OCI-M1 (cell line): ENCODE results near the gene OBP2A.
"Not testable (repeated sequence)": the region's sequence is repeated elsewhere in the genome, so short reads cannot be mapped to it uniquely, and the experiment has no call there.

Source experiments
- DNase-seq: peaks from one replicate; lab custom pipeline; 2025; lab: John Stamatoyannopoulos, UW

The OBP2A gene

DNA sequence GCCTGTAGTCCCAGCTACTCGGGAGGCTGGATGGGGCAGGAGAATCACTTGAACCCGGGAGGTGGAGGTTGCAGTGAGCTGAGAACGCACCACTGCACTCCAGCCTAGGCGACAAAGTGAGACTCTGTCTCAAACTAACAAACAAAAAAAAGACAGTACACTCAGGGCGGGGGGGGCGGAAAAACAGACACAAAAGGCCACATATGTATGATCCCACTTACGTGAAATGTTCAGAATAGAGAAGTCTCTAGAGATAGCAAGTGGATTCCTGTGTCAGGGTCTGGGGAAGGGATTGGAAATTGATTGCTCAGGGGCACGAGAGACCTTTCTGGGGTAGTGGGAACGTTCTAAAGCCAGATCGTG, 33.7 kb upstream of the OBP2A start:
- no peak for DNase-seq

- no peak for DNase-seq
These were observed 33.0 kb upstream of the OBP2A start for GRCh38 chr9:135512904-135513303.

DNA sequence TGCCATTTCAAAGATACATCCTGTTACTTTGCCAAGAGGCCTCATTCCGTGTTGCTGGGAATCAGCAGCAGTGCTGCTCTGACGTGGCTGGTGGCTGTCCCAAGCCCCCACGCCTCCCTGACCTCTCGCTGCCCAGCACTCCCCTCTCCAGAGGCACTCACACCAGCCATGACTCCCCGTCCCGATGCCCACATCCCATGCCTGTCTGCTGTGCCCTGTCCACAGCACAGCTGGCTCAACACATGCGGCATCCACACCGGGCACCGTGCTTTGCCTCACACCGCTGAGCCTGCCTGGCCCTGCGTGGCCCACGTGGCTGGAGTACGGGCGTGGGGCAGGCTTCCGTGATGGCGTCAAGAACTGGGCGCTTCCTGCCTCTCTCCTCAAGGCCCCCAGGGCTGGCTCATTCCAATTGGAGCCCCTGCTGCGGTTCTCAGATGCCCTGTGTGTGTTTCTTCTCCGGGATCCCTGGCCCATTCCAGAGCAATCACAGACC, 32.5 kb upstream of the OBP2A start:
- DNase-seq, result no peak

- DNase-seq, result not testable (repeated sequence)
These were observed 32.0 kb upstream of the OBP2A start for GRCh38 chr9:135513906-135514305.

GRCh38 chr9:135514342-135515082, 31.4 kb upstream of the OBP2A start:
- no peak for DNase-seq

GRCh38 chr9:135515083-135515951, 30.6 kb upstream of the OBP2A start:
- no peak for DNase-seq

DNA sequence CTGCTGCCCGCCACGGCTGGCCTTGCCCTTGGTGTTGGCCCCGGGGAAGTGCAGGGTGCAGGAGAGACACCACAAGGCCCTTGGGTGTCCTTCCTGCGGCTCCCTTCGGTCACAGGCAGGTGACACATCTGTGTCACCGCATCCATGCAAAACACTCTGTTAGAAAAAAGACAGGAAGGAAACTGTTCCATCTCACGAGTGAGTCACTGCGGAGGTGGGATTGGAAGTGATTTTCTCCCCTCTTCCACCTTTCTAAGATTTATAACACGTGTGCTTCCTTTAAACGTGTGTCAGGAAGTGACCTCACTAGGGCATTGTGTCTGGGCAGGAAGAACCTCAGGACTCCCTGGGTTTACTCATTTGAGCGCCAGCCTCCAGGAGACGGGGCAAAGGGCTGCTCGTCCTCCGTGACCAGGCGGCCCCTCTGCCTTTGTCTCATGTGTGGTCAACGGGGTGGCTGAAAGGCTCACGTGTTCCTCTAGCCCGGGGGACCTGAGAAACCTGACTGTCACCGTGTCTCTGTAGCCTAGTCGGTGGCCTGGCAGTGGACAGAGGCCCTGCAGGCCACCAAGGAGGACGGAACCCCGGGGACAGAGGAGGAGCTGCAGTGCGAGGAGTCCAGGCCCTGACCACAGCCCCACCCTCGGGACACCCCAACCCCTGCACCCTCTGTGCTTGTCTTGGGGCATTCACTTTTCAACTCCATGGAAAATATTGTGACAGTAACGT, 29.6 kb upstream of the OBP2A start:
- DNase-seq, result no peak

DNA sequence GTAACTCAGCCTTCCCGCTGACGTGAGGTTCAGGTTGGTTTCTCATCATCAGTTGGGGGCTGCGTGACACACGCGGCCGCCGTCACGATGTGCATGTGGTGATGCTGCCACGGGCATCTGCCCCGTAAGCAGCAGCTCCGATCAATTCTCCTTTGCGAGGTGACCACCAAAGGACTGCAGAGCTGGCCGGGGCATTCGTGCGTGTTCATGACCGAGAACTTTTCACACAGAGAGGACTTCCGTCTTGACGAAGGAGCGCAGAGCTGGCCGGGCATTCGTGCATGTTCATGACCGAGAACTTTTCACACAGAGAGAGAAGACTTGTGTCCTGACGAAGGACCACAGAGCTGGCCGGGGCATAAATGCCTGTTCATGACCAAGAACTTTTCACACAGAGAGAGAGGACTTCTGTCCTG, 28.5 kb upstream of the OBP2A start:
- no peak for DNase-seq

DNA sequence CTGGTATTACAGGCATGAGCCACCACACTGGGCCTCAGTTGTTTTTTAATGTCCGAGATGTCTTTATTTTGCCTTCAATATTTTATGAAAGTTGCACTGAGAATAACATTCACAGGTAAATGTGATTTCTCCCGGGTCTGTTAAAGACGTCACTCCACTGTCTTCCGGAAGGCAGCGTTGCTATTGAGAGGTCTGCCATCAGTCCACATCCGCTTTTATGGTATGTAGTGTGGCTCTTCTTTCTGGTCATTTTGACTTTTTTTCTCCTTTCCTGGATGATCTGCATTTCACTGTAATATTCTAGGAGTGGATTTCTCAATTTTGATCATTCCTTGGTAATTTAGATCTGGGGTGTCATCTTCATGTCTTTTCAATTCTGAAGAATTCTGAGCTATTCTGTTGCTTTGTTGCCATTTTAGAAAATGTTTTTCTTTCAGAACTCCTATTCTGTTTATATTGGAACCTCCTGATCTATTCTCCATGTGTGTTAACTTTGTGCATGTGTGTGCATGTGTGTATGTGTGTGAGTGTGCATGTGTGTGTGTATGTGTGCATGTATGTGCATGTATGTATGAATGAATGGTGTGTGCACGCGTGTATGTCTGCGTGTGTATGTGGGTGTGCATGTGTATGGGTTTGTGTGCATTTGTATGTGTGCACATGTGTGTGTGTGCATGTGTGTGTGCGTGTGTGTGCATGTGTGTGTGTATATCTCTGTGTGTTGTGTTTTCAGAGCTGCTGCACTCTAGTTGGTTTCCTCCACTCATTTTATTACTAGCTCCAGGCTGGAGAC, 26.6 kb upstream of the OBP2A start:
- no peak for DNase-seq

DNA sequence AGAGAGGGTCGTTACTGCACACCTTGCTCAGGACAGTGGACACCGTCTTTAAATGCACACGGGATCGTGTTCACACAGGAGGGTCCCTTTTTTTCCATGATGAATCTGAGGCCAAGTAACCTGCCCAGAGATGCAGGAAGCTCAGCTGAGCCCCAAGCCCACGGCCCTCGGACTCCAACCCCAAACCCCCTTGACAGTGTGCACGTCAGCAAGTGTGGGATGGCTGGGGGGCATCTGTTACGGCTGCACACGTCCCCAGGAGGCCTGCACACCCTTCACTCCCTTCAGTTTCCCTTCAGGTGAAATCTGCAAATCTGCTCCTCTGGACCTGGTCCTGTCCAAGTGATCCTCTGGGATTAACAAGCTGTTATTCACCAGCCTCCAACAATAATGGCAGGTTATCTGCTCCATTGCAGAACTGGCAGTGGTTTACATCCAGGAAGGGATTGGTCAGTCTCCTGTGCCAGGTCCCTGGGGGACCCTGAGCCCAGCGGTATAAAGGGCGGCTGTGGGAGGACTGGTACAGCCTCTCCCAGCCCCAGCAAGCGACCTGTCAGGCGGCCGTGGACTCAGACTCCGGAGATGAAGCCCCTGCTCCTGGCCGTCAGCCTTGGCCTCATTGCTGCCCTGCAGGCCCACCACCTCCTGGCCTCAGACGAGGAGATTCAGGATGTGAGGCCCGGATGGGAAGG, 24.9 kb upstream of the OBP2A start, which contains the start of gene LCN1:
LCN1 (plus strand) TSS at position 525 of the 692 bp plus-strand sequence; CDS start at position 583, 58 bp downstream.
- DNase-seq, result no peak

DNA sequence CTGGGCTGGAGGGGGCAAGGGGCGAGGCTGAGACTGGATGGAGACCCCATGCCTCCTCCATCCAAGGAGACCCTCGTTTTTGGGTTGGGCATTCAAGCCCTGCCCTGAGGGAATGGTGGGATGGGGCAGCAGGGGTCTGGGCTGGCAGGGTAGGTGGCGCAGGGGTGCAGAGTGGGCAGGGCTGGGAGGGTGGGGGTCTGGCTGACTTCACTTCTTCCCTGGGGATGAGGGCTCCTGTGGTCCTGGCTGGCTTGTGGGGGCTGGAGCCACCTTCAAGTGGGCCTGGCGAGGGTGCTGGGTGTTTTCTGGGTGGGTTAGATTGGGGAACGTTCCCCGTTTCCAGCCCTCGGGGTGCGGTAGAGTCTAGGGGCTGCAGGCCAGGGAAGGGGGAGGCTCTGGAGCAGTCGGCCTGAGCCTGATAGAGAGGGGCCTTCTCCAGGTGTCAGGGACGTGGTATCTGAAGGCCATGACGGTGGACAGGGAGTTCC, 24.3 kb upstream of the OBP2A start:
- DNase-seq, result no peak

DNA sequence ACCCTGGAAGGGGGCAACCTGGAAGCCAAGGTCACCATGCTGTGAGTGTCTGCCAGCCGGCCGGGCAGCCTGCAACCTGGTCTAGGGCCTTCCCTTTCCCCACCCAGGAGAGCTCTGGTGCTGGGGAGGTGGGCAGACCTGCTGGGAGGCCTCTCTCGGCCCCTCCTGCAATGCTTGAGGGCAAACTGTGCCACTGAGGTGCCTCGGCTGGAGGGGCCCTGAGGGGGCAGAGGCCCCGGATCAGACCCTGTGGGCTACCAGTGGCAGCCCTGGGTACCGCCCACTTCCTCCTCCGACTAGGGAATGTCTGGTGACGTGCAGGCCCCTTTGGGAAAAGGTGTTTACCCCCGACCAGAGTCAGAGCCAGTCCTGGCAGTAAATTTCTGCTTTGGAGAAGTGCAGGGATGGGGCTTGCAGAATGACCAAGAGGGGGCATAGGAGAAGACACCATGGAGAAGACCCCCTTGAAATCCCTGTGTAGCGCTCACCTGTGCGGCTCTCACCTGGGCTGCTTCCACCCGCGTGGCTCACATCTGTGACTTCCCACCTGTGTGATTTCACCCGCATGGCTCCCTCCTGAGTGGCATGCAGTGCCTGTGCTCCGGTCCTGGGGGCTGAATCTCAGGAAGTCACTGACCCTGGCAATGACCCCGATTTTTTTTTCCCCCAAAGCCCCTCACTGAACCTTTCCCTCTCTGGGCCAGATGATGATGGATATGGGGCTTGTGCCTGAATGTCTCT, 23.6 kb upstream of the OBP2A start:
- DNase-seq, result no peak

DNA sequence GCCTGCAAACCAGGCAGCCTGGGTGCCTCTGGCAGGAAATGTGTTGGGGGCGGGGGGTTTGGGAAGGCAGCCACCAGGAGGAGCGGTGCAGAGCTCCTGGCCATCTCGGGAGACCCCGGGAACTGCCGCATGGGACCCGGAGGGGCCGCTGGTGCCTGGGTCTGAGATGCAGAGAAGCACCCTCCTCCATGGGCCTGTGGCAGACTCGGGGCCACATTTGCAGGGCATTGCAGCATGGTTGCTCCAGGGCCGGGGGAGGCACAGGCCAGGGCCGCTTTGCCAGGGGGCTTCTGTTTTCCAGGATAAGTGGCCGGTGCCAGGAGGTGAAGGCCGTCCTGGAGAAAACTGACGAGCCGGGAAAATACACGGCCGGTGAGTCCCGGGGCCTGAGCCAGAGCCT, 23.0 kb upstream of the OBP2A start:
- no peak for DNase-seq

DNA sequence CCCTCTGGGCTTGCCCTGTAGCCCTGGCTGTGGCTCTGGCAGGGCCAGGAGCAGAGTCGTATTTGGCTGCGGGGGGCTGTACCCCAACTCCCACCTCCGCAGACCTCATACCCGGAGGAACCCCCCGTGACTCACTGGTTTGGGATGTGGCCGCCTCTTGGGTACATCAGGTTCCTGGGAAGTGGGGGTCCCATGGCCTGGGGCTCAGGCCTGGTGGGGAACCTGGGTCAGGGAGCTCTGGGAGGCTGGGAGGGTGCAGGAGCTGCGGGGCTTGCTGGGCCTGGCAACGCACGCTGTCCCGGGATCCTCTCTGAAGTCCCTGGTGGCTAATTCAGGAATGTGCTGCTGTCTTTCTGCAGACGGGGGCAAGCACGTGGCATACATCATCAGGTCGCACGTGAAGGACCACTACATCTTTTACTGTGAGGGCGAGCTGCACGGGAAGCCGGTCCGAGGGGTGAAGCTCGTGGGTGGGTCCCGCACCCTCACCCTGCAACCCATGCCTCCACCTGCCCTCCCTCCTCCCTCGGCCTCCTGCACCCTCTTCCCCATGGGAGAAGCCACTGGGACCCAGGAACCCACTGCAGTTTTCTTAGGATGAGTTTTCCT, 22.3 kb upstream of the OBP2A start:
- DNase-seq, result no peak

GRCh38 chr9:135524130-135524861, 21.6 kb upstream of the OBP2A start:
- DNase-seq, result no peak

DNA sequence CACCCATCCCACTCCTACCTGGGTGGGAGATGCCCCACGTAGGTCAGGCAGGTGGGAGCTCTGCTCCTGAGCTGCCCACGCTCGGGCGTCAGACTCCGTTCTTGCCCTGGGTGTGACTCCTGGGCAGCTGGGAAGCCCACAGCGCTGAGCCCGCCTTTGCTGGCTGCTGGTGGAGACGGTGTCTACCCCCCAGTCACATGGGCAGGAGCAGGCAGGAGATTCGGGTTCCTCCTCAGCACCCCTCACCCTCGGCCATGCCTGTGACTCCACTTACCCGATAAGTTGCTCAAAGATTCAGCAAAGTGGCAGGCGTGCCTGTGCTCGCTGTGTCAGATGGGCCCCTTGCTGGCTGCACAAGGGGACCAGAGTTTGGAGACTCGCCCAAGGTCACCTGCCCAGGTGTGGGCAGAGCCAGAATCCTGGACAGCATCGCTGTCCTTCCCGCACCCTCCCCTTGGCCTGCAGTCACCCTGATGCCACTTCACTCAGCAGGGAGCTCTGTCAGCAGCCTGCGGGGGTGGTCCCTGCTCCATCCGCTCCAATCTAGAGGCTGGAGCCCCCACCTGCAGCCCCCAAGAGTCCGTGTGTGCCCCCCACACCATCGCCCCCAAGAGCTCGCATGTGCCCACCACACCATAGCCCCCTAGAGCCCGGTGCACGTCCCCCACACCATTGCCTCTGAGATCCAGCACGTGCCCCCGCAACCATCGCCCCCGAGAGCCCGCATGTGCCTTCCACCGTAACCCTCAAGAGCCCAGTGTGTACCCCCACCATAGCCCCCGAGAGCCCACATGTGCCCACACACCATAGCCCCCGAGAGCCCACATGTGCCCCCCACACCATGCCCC, 20.5 kb upstream of the OBP2A start:
- no peak for DNase-seq

DNA sequence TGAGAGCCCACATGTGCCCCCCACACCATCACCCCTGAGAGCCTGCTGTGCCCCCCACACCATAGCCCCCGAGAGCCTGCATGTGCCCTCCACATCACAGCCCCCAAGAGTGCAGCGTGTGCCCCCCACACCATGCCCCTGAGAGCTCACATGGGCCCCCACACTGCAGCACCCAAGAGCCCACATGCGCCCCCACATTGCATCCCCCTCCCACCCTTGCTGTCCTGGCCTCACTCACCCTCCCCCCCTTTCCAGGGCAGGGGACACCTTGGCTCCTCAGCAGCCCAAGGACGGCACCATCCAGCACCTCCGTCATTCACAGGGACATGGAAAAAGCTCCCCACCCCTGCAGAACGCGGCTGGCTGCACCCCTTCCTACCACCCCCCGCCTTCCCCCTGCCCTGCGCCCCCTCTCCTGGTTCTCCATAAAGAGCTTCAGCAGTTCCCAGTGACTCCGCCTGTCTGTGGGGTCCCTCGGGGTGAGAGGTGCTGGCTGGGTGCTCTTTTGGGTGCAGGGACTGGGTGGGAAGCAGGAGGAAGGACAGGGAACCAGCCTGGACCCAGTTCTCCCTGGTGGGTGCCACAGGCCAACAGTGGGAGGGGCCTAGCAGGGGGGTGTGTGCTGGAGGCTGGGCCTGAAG, 19.7 kb upstream of the OBP2A start:
- DNase-seq, result no peak
